ENCODE data around the gene AMN1.
"Not testable (repeated sequence)": the region's sequence is repeated elsewhere in the genome, so short reads cannot be mapped to it uniquely, and the experiment has no call there.

AMN1 gene

GRCh38 chr12:31714406-31715271 lies 14.2 kb downstream of the AMN1 start:
- TF ChIP-seq Cebpa-rat (IDR thresholded peaks at IDR 0.05) = no peak
- peaks cover 9 to 26% (median 19%) of the 10 kb centered on the region in 11 experiments; a peak in 21 of 22 replicates for H3K36me3 ChIP-seq
- peak overlapping the region in 8 of 11 experiments; percentile 32 to 81 (median 68); a peak in 16 of 22 replicates for H3K27ac ChIP-seq
- H3K9me3 ChIP-seq (replicated peaks in 1 of 11) = peaks cover 37 to 75% (median 52%) of the 10 kb centered on the region in 11 experiments
- no peaks in the 10 kb centered on the region for H3K27me3 ChIP-seq
- no peak overlapping the region for H3K4me3 ChIP-seq
- peak overlapping the region in 6 of 11 experiments; percentile 0 to 69 (median 64); a peak in 8 of 22 replicates for H3K9ac ChIP-seq
- H3K4me2 ChIP-seq = peak overlapping the region in 6 of 11 experiments; percentile 35 to 75 (median 54); a peak in 10 of 22 replicates
- no peaks in the 10 kb centered on the region for H4K20me1 ChIP-seq
- H3K4me1 ChIP-seq = peaks cover 0 to 25% (median 8%) of the 10 kb centered on the region in 10 experiments; a peak in 11 of 20 replicates

- Histone ChIP-seq H3K4me2 (no peak overlapping the region), H4K20me1 (no peaks in the 10 kb centered on the region), H3K36me3 (peaks cover 8 to 30% (median 22%) of the 10 kb centered on the region in 11 experiments; a peak in 21 of 22 replicates), H3K27ac (no peak overlapping the region), H3K27me3 (no peaks in the 10 kb centered on the region), H3K9ac (no peak overlapping the region), H3K4me1 (peaks cover 0 to 25% (median 8%) of the 10 kb centered on the region in 10 experiments; a peak in 11 of 20 replicates), H3K9me3 (replicated peaks in 1 of 11) (peaks cover 39 to 75% (median 52%) of the 10 kb centered on the region in 11 experiments), H3K4me3 (no peak overlapping the region)
- no peak for TF ChIP-seq Cebpa-rat (IDR thresholded peaks at IDR 0.05)
These were observed 15.9 kb downstream of the AMN1 start for GRCh38 chr12:31712877-31713276.

- H4K20me1 ChIP-seq = no peaks in the 10 kb centered on the region
- no peaks in the 10 kb centered on the region for H3K27me3 ChIP-seq
- peaks cover 43 to 84% (median 51%) of the 10 kb centered on the region in 11 experiments for H3K9me3 ChIP-seq (replicated peaks in 1 of 11)
- no peak for TF ChIP-seq Cebpa-rat (IDR thresholded peaks at IDR 0.05)
- H3K9ac ChIP-seq = no peak overlapping the region
- no peak overlapping the region for H3K27ac ChIP-seq
- H3K4me2 ChIP-seq = no peak overlapping the region
- peaks cover 0 to 13% (median 2%) of the 10 kb centered on the region in 10 experiments; a peak in 9 of 20 replicates for H3K4me1 ChIP-seq
- H3K4me3 ChIP-seq = no peak overlapping the region
- peaks cover 19 to 46% (median 30%) of the 10 kb centered on the region in 11 experiments for H3K36me3 ChIP-seq
These were observed 18.6 kb downstream of the AMN1 start for GRCh38 chr12:31710021-31710818.

DNA sequence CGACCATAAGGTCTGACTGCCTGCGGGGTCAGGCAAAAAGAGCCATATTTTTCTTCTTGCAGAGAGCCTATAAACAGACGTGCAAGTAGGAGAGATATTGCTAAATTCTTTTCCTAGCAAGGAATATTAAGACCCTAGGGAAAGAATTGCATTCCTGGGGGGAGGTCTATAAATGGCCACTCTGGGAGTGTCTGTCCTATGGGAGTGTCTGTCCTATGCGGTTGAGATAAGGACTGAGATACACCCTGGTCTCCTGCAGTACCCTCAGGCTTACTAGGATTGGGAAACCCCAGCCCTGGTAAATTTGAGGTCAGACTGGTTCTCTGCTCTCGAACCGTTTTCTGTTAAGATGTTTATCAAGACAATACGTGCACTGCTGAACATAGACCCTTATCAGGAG lies 20.7 kb downstream of the AMN1 start:
- not testable (repeated sequence) for H3K4me1 ChIP-seq, H3K9ac ChIP-seq, H3K4me2 ChIP-seq, H3K27ac ChIP-seq, H4K20me1 ChIP-seq, H3K27me3 ChIP-seq, H3K4me3 ChIP-seq
- Histone ChIP-seq H3K36me3 (peaks cover 19 to 42% (median 26%) of the 10 kb centered on the region in 11 experiments), H3K9me3 (replicated peaks in 1 of 11) (peaks cover 39 to 77% (median 47%) of the 10 kb centered on the region in 11 experiments)

DNA sequence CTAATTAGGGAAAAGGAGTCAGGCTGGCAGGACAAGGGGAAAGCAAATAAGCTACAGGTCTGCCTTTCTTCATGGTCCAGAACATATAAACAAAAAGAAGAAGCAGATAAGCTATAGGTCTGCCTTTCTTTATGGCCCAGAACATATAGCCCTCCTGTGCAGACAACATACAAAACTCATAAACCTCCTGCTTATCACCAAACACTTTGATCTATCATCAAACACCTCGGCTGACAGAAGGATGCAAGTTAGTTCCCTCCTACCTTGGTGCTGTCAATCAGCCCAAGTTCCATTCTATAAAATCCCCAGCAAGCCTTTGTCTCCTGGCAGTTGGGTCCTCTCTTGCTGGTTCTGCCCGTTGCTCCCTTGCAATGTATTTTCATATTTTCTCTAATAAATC lies 23.2 kb downstream of the AMN1 start:
- no peak overlapping the region for H3K4me3 ChIP-seq
- no peak overlapping the region for H3K9ac ChIP-seq
- no peak overlapping the region for H3K4me2 ChIP-seq
- H3K27me3 ChIP-seq = no peaks in the 10 kb centered on the region
- TF ChIP-seq Cebpa-rat (IDR thresholded peaks at IDR 0.05) = no peak
- H3K4me1 ChIP-seq = peaks cover 0 to 3% (median 0%) of the 10 kb centered on the region in 10 experiments; a peak in 1 of 20 replicates
- H3K9me3 ChIP-seq (replicated peaks in 1 of 11) = peaks cover 32 to 58% (median 40%) of the 10 kb centered on the region in 11 experiments
- peaks cover 19 to 35% (median 29%) of the 10 kb centered on the region in 11 experiments for H3K36me3 ChIP-seq
- no peak overlapping the region for H3K27ac ChIP-seq
- no peaks in the 10 kb centered on the region for H4K20me1 ChIP-seq

DNA sequence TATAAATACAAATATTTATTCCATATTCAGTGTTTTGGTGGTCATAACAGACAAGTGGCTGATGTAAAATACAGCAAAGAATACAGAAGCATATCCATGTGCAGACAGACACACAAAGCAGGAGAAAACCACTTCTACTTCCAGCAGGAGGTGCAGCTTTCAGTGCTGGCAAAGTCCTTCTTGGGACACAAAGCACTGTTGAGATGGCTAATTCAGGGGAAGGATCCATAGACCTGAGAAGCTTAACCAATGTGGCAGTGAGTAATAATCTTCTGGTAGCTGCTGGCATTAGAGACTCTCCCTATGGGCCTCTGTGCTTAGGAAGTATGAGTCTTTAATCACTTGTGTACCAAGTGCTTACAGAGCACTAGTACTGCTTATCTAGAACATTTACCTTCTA lies 26.8 kb downstream of the AMN1 start:
- H4K20me1 ChIP-seq = no peaks in the 10 kb centered on the region
- no peak overlapping the region for H3K9ac ChIP-seq
- H3K4me2 ChIP-seq = no peak overlapping the region
- no peaks in the 10 kb centered on the region for H3K27me3 ChIP-seq
- H3K36me3 ChIP-seq = peaks cover 4 to 38% (median 24%) of the 10 kb centered on the region in 11 experiments; a peak in 17 of 22 replicates
- no peak overlapping the region for H3K27ac ChIP-seq
- H3K4me1 ChIP-seq = peaks cover 0 to 3% (median 0%) of the 10 kb centered on the region in 10 experiments; a peak in 1 of 20 replicates
- TF ChIP-seq Cebpa-rat (IDR thresholded peaks at IDR 0.05) = no peak
- H3K9me3 ChIP-seq (replicated peaks in 1 of 11) = peaks cover 0 to 22% (median 7%) of the 10 kb centered on the region in 11 experiments; a peak in 20 of 22 replicates
- no peak overlapping the region for H3K4me3 ChIP-seq

DNA sequence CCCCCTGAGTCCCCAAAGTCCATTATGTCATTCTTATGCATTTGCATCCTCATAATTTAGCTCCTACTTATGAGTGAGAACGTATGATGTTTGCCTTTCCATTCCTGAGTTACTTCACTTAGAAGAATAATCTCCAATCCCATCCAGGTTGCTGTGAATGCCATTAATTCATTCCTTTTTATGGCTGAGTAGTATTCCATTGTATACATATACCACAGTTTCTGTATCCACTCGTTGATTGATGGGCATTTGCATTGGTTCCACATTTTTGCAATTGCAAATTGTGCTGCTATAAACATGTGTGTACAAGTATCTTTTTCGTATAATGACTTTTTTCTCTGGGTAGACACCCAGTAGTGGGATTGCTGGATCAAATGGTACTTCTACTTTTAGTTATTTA lies 38.9 kb downstream of the AMN1 start:
- H3K27ac ChIP-seq, H3K4me2 ChIP-seq, H3K9ac ChIP-seq, H3K4me3 ChIP-seq, H3K27me3 ChIP-seq, H4K20me1 ChIP-seq: not testable (repeated sequence)
- H3K4me1 ChIP-seq = peaks cover 17 to 26% (median 21%) of the 10 kb centered on the region in 10 experiments
- peaks cover 14 to 61% (median 43%) of the 10 kb centered on the region in 11 experiments for H3K9me3 ChIP-seq (replicated peaks in 1 of 11)
- peaks cover 10 to 51% (median 41%) of the 10 kb centered on the region in 11 experiments for H3K36me3 ChIP-seq

DNA sequence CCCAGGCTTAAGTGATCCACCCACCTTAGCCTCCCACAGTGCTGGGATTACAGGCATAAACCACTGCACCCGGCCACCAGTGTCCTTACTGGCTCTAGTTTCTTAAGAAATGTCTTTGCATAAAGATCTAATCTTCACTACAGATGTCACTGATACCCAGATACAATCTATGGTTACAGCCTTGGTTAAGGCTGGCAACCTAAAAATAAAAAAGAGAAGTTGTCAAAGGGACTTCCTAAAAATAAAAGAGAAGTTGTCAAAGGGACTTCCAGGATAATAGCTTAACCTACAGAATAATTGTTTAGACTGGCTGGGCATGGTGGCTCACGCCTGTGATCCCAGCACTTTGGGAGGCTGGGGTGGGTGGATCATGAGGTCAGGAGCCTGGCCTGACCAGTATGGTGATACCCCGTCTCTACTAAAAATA lies 41.7 kb downstream of the AMN1 start:
- Histone ChIP-seq H3K4me3 (peak overlapping the region in 4 of 10 experiments; percentile 6 to 42 (median 28); a peak in 5 of 20 replicates), H3K36me3 (peaks cover 34 to 61% (median 49%) of the 10 kb centered on the region in 11 experiments), H3K9ac (peak overlapping the region; percentile 38 to 68 (median 55); a peak in 15 of 22 replicates), H3K27ac (peak overlapping the region; percentile 40 to 81 (median 73); a peak in 20 of 22 replicates), H3K4me2 (peak overlapping the region; percentile 41 to 81 (median 68)), H4K20me1 (no peaks in the 10 kb centered on the region), H3K27me3 (no peaks in the 10 kb centered on the region), H3K9me3 (replicated peaks in 1 of 11) (peaks cover 39 to 83% (median 64%) of the 10 kb centered on the region in 11 experiments), H3K4me1 (peaks cover 17 to 26% (median 21%) of the 10 kb centered on the region in 10 experiments)
- no peak for TF ChIP-seq Cebpa-rat (IDR thresholded peaks at IDR 0.05)
